ENCODE results near the gene CD79B.

GRCh38 chr17:63967953-63968352 lies 35.8 kb upstream of the CD79B start:
- no peak for TF ChIP-seq POLR2AphosphoS5 (IDR thresholded peaks at IDR 0.05; ENCODE audit: low read depth, low read length)
- no peak for TF ChIP-seq CTCF (IDR thresholded peaks at IDR 0.05)
